Globus pallidus (tissue), 1 donor: ENCODE measurements around the gene CADM1.
A peak's percentile ranks its signal among the peaks of the same experiment; 100 is the strongest.

ENCODE experiments used
- DNase-seq: peaks from one replicate; pipeline ENCODE4 v3.0.0-alpha.2; 2015; ENCODE audit warnings: low spot score

Gene CADM1

GRCh38 chr11:115244758-115245157 is 259.5 kb downstream of the CADM1 start:
- peak; percentile 63 for DNase-seq

- DNase-seq: no peak
These were observed 259.9 kb downstream of the CADM1 start for GRCh38 chr11:115244296-115244695.

GRCh38 chr11:115242982-115243381 is 261.2 kb downstream of the CADM1 start:
- no peak for DNase-seq

- DNase-seq: no peak
These were observed 262.3 kb downstream of the CADM1 start for GRCh38 chr11:115241899-115242298.

GRCh38 chr11:115238791-115239190 is 265.4 kb downstream of the CADM1 start:
- no peak for DNase-seq

GRCh38 chr11:115238086-115238485 is 266.1 kb downstream of the CADM1 start:
- no peak for DNase-seq

- no peak for DNase-seq
These were observed 266.6 kb downstream of the CADM1 start for GRCh38 chr11:115237578-115237977.

- DNase-seq: no peak
These were observed 269.4 kb downstream of the CADM1 start for GRCh38 chr11:115234794-115235193.

- DNase-seq: no peak
These were observed 277.7 kb downstream of the CADM1 start for GRCh38 chr11:115226556-115226955.

GRCh38 chr11:115224551-115224950 is 279.7 kb downstream of the CADM1 start:
- no peak for DNase-seq

GRCh38 chr11:115222863-115223530 is 281.2 kb downstream of the CADM1 start:
- no peak for DNase-seq

- DNase-seq: no peak
These were observed 281.9 kb downstream of the CADM1 start for GRCh38 chr11:115222218-115222862.

- no peak for DNase-seq
These were observed 282.6 kb downstream of the CADM1 start for GRCh38 chr11:115221461-115222069.

GRCh38 chr11:115220911-115221310 is 283.3 kb downstream of the CADM1 start:
- DNase-seq: no peak

GRCh38 chr11:115220423-115220822 is 283.8 kb downstream of the CADM1 start:
- DNase-seq: no peak

- no peak for DNase-seq
These were observed 284.8 kb downstream of the CADM1 start for GRCh38 chr11:115219376-115219775.

GRCh38 chr11:115217726-115218311 is 286.4 kb downstream of the CADM1 start:
- DNase-seq: no peak

GRCh38 chr11:115215694-115216617 is 288.3 kb downstream of the CADM1 start:
- DNase-seq: peak; percentile 26

- no peak for DNase-seq
These were observed 289.5 kb downstream of the CADM1 start for GRCh38 chr11:115214644-115215234.

- no peak for DNase-seq
These were observed 291.2 kb downstream of the CADM1 start for GRCh38 chr11:115213007-115213406.

GRCh38 chr11:115208808-115209259 is 295.4 kb downstream of the CADM1 start:
- no peak for DNase-seq
